GM18508 (cell line): Measurements from ENCODE around the gene ISOC2.
"Not testable (repeated sequence)": the region's sequence is repeated elsewhere in the genome, so short reads cannot be mapped to it uniquely, and the experiment has no call there.

ENCODE experiments used
- ATAC-seq: cut with Tn5 transposase; IDR thresholded peaks from one replicate; pipeline ENCODE4 v1.9.1; 2021; ENCODE audit warnings: moderate number of reproducible peaks; ENCODE audit not compliant: insufficient read depth, unreplicated experiment

Gene ISOC2

DNA sequence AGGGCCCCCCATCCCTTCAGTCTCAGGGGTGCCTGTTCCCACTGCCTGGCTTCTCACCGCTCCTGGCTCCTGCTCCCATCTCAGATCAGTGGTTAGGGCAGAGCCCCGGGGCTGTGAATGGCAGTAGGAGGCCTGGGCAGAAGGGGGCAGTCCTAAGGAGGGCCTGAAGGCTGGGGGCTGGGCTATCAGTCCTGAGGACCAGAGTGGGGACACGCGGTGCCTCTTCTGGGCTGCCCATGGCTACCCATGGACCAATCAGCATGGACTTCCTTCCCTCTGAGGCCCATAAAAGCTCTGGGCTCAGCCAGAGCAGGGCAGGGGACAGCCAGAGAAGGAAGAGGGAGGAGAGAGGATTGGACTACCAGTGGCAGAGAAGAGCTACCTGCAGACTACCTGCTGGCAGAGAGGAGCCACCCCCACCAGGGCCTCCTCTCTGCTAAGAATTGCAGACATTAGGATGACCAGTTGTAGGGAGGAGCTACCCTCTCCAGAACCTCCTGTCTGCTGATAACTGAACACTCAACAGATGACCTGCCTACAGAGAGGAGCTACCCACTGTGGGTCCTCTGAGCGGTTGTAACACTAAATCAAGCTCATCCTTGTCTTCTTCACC is 41.7 kb downstream of the ISOC2 start:
- ATAC-seq = no peak

DNA sequence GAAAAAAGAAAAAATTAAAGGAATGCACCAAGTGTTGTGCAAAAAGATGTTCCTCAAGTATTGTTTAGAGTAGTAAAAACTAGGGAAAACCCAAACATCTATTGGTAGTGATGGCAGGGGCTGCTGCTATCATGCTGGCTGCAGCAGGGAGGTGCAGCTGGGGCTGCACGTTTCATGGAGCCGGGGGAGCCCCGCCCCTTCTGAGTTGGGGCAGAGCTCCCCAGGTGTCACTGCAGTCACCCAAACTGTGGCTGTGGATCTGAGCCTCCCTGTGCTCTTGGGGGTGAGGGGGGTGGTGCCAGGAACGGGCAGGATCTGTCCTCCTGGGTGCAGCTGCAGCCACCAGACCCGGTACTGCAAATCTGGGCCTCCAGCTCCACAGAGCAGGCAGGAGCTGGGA is 42.3 kb downstream of the ISOC2 start:
- ATAC-seq = no peak

DNA sequence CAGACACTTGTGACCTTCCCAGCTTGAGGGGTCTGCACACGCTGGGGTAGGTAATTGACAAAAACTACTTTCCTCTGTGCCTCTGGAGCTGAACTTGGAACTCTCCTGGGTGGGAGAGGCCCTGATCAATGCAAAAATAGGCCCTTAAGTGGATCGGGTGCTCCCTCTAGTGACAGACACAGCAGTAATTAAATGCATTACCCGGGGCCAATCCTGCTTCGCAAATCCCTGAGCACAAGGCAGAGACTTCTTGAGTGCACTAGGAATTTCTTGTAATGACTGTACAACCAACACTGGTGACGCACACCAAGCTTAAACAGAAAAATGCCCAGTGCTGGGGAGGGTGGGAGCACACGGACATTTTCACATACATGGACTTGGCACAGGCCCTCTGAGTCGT is 43.3 kb downstream of the ISOC2 start:
- ATAC-seq = no peak

DNA sequence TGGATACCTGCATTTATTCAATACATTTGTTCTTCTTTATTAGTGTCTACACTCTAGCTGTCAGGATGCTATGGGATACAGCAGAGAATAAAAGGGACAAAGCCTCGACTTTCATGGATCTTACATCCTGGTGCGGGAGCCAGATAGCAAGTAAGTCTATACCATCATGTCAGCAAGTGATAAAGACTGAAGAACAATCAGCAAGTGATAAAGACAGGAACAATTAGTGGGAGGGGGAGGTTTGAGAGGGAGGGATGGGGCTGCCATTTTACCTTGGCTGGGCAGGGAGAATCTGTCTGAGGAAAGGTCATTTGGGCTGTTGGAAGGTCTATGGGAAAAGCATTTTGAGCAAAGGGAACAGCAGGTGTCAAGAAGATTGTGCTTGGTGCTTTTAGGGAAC is 51.3 kb downstream of the ISOC2 start:
- ATAC-seq = no peak

DNA sequence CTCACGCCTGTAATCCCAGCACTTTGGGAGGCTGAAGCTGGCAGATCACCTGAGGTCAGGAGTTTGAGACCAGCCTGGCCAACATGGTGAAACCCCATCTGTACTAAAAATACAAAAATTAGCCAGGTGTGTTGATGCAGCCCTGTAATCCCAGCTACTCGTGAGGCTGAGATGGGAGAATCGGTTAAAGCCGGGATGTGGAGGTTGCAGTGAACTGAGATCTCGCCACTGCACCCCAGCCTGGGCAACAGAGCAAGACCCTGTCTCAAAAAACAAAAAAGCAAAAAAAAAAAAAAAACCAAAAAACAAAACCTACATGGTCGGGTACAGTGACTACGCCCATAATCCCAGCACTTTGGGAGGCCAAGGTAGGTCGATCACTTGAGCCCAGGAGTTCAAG is 52.3 kb downstream of the ISOC2 start:
- not testable (repeated sequence) for ATAC-seq

DNA sequence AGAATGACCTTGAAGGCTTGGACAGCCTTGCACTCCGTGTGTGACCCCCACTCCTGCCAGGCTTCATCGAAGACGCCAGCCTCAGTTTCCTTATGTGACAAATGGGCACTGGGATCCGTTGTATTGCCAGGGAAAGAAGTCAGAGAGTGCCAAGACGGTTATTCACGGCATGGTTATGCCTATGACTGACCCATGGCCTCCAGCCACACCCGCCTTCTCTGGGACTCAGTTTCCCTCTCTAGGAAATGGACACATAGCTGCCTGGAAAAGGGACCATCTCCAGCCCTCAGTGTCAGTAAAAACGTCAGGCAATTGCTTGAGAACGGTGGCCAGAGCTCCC is 52.9 kb downstream of the ISOC2 start:
- no peak for ATAC-seq

DNA sequence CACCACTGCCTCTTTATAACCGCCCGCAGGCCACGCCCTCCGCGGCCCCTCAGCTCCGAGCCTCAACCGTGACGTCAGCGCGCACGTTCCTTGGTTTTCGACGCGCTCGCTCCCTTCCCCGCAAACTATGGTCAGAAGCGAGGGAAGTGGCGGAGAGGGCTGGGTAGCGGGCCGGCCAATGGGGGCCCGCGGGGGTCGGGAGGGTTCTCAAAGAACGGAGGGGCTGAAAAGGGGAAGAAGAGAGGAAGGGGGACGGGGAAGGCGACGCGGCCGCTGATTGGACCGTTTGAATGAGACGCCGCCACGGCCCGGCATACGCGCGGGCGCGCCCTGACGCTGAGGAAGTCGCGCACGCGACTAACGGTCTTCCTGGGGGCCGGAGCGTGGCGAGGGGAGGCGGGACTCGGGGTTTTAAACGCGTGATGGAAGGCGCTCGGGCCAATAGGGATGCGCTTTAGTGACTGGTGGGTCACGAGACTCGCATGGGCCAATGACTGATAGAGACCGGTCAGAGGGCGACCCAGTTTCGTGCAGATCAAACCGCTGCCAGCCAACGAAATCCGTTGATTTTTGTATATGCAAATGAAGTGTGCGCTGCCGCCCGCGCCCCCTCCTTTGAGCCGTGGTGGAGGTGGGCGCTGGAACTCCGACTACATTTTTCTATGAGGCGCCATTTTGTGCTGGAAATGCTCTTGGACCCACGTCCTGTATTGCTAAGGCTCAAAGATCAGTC is 53.5 kb downstream of the ISOC2 start:
- ATAC-seq = peak; percentile 77

DNA sequence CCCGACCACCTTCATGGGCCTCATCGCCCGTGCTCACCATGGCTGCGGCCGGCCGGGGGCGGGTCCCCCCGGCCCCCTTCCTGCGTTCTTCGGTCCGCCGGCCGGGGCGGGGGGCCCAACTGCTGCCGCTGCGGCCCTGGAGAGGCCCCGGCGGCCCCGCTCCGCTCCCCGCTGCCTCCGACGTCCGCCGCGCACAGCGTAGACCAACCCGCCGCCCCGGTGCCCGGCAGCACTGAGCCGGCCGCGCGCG is 54.0 kb downstream of the ISOC2 start, which contains the start of gene UBE2S:
TSS of gene UBE2S (minus strand) at position 239 of the 250 bp plus-strand sequence. CDS start at position 40, 199 bp downstream.
- ATAC-seq = not testable (repeated sequence)

DNA sequence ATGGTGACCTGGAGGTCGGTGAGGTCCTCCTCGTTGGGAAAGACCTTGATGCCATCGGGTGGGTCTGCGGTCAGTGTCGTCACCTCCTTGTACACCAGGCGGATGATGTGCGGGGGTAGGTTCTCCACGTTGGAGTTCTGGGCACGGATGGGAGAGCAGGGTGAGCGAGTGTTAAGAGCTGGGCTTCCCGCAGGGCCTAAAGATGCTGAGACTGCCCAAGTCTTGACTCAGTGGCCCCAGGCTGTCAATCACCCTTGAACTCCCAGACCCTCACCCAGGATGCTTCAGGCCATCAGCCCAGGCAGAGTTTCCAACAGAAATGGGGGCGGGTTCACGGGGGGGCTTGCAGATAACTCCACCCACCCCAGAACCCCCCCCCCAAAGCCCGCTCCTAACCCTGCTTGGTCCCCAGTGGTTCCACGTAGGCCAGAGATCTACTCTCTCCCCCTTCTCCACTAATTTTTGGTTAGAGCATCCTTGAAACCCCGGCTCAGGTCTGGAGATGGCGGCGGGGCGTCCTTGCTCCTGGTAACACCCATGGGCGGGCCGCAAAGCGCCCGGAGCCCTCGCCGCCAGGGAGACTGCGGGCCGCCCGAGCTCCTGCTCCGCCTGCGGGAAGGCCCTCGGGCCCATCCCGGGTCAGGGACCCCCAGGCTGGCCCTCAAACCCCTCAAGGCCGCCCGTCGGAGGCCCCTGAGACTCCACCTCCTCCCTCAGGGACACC is 54.5 kb downstream of the ISOC2 start:
- no peak for ATAC-seq

DNA sequence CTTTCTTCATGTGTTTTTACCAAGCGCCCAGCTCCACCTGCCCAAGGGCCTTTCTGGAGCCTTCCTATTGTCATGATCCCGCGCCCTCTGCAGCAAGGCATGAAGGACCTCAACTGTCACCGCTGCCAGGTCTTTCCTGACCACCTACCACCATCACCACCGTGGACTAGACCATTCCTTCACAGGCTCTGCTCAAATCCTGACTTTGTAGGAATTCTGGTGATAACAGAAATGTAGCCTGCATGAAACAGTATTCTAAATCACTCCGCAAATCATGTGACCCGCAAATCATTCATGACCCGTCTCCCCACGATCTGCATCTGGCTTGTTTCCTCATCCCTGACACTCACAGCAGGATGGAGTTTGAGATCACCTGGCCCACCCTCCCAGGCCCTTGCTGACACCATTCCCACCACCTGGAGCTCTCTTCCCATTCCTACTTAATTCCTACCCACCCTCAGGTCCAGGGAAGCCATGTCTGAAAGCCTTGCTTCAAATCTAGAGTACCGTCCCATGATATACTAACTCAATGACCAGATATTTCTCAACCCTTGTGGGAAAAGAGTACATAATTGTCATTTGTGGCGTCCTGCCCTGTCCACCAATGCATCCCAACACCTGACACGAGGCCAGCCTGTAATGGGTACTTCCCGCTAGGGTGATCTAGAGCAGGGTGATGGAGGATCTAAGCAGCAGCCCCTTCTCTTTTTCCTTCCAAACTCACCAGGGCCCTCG is 55.2 kb downstream of the ISOC2 start:
- no peak for ATAC-seq

DNA sequence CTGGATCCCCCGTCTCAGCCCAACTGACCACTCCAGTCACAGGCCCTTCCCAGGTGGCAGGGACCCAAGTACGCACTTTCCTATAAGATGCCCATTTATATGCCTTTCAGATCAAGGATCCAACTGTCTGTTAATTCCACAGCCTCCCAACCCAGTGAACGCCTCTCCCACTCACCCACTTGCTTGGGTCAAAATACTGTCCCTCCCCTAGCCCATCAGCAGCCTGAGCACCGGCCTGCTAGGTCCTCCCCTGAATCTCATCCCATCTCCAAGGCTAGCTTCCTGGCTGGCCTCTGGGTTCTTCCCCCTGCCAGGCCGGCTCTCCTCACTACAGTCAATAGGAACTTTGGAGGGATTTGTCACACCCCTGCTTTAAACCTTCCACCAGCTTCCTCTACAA is 55.8 kb downstream of the ISOC2 start:
- ATAC-seq = no peak
